Esophagus muscularis mucosa (tissue), 4 donors: ENCODE data around the gene BAK1.

Experiments
- CTCF ChIP-seq, 3 experiments: fragments of 200-600 bp in 2 of 3; fragments of 450-650 bp in 1 of 3; sonication (generic) in 2 of 3; IDR thresholded peaks; one replicate each; pipeline ENCODE4 v1.5.1; 2017 to 2019; ENCODE audit warnings: antibody characterized with exemption in 3 of 3, mild to moderate bottlenecking in 2 of 3, moderate library complexity in 1 of 3
- EP300 ChIP-seq: sonication (generic); formaldehyde crosslinking; IDR thresholded peaks from one replicate; pipeline ENCODE4 v1.6.1; 2017; ENCODE audit warnings: antibody characterized with exemption
- POLR2A ChIP-seq: fragments of 450-650 bp; IDR thresholded peaks from one replicate; pipeline ENCODE4 v1.6.1; 2017; ENCODE audit warnings: antibody characterized with exemption, moderate library complexity, mild to moderate bottlenecking, low read depth
- POLR2AphosphoS5 ChIP-seq, 2 donors: sonication (generic); formaldehyde crosslinking; IDR thresholded peaks; one replicate each; pipeline ENCODE4 v1.6.1; 2017; ENCODE audit warnings: antibody characterized with exemption in 2 of 2

DNA sequence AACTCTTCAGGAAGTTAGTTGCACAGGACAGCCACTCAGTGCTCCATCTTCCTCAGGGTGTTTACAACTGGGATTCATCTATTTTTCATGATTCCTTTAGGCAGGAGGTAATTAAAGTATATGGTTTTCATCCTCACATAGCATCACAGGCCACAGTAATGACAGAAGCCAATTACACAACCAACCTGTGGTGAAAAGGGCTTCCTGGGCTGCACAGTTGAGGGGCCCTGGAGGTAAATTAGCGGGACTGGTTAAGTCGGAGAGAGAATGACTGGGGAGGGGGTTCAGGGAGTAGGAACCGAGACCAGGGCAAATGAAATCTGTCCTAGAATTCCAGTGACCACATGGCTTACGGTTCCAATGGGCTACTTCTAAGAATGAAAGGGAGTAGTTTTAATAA is 37.0 kb downstream of the BAK1 start:
- TF ChIP-seq CTCF (IDR thresholded peaks at IDR 0.05) (no peak), POLR2AphosphoS5 (IDR thresholded peaks at IDR 0.05) (no peak), POLR2A (no peak), EP300 (no peak)
